H9 (cell line): Measurements from ENCODE around the gene COPS4. TPM values are rescaled to one million over a fixed set of nuclear protein-coding genes. Genes with fewer than 3 reads are reported as not detected.

ENCODE experiments used
- DNase-seq: peaks from one replicate; pipeline ENCODE4 v3.0.0-alpha.2; 2017
- H2AFZ ChIP-seq: one replicate; pipeline ENCODE4 v1.6.1; 2013; ENCODE audit warnings: mild to moderate bottlenecking, low read length, control low read depth, moderate library complexity
- H2AK5ac ChIP-seq: 2 replicates; pipeline ENCODE4 v1.6.1; 2013; ENCODE audit warnings: low read length, control low read depth, mixed read lengths; ENCODE audit not compliant: insufficient read length
- H2BK120ac ChIP-seq: one replicate; pipeline ENCODE4 v1.6.1; 2013; ENCODE audit warnings: low read depth, mild to moderate bottlenecking, low read length, control low read depth, inconsistent platforms; ENCODE audit not compliant: poor library complexity, severe bottlenecking
- H2BK12ac ChIP-seq: 2 replicates; pipeline ENCODE4 v1.6.1; 2013; ENCODE audit warnings: low read length, control low read depth, mixed read lengths, low read depth; ENCODE audit not compliant: insufficient read length
- H2BK15ac ChIP-seq: 2 replicates; pipeline ENCODE4 v1.6.1; 2013; ENCODE audit warnings: low read depth, low read length, control low read depth
- H2BK20ac ChIP-seq: one replicate; pipeline ENCODE4 v1.6.1; 2013; ENCODE audit warnings: low read depth, mild to moderate bottlenecking, low read length, control low read depth, inconsistent platforms; ENCODE audit not compliant: poor library complexity, severe bottlenecking
- H2BK5ac ChIP-seq: 2 replicates; pipeline ENCODE4 v1.6.1; 2013; ENCODE audit warnings: low read length, control low read depth, mixed read lengths; ENCODE audit not compliant: insufficient read length
- H3K14ac ChIP-seq: 2 replicates; pipeline ENCODE4 v1.6.1; 2013; ENCODE audit warnings: low read length, control low read depth; ENCODE audit not compliant: insufficient read depth
- H3K18ac ChIP-seq: 2 replicates; pipeline ENCODE4 v1.6.1; 2013; ENCODE audit warnings: low read depth, mild to moderate bottlenecking, mixed read lengths, low read length, control low read depth; ENCODE audit not compliant: insufficient read length
- H3K23ac ChIP-seq: 2 replicates; pipeline ENCODE4 v1.6.1; 2013; ENCODE audit warnings: low read length, control low read depth, mixed read lengths, low read depth; ENCODE audit not compliant: insufficient read length
- H3K23me2 ChIP-seq: 2 replicates; pipeline ENCODE4 v1.6.1; 2013; ENCODE audit warnings: low read depth, mild to moderate bottlenecking, mixed read lengths, low read length, control low read depth; ENCODE audit not compliant: insufficient read length, poor library complexity, severe bottlenecking
- H3K27ac ChIP-seq: 2 replicates; pipeline ENCODE4 v1.5.1; 2013; ENCODE audit warnings: low read length, control low read depth, mixed read lengths, low read depth; ENCODE audit not compliant: insufficient read length
- H3K27me3 ChIP-seq: 2 replicates; pipeline ENCODE4 v1.6.1; 2013; ENCODE audit warnings: low read length, control low read depth, inconsistent platforms; ENCODE audit not compliant: insufficient read depth
- H3K4ac ChIP-seq: 2 replicates; pipeline ENCODE4 v1.6.1; 2013; ENCODE audit warnings: low read depth, mild to moderate bottlenecking, control low read depth, inconsistent platforms, low read length, moderate library complexity
- H3K4me1 ChIP-seq: 2 replicates; pipeline ENCODE4 v1.6.1; 2013; ENCODE audit warnings: low read length, control low read depth, inconsistent platforms; ENCODE audit not compliant: insufficient read depth
- H3K4me2 ChIP-seq: 2 replicates; pipeline ENCODE4 v1.6.1; 2013; ENCODE audit warnings: low read length, control low read depth, mixed read lengths; ENCODE audit not compliant: insufficient read length, insufficient read depth
- H3K56ac ChIP-seq: 2 replicates; pipeline ENCODE4 v1.6.1; 2013; ENCODE audit warnings: low read depth, mild to moderate bottlenecking, mixed read lengths, low read length, control low read depth; ENCODE audit not compliant: insufficient read length
- H3K79me1 ChIP-seq: 2 replicates; pipeline ENCODE4 v1.6.1; 2013; ENCODE audit warnings: low read depth, mild to moderate bottlenecking, moderate library complexity, low read length, control low read depth, inconsistent platforms; ENCODE audit not compliant: insufficient read depth, poor library complexity, severe bottlenecking
- H3K79me2 ChIP-seq: 2 replicates; pipeline ENCODE4 v1.6.1; 2013; ENCODE audit warnings: low read length, control low read depth, inconsistent platforms; ENCODE audit not compliant: insufficient read depth
- H3K9ac ChIP-seq: 2 replicates; pipeline ENCODE4 v1.6.1; 2013; ENCODE audit warnings: low read length, control low read depth, mixed read lengths; ENCODE audit not compliant: insufficient read length; ENCODE audit errors: extremely low read depth
- H3K9me3 ChIP-seq: one replicate; pipeline ENCODE4 v1.6.1; 2013; ENCODE audit warnings: low read depth, low read length, inconsistent platforms; ENCODE audit not compliant: control insufficient read depth
- H3T11ph ChIP-seq: one replicate; pipeline ENCODE4 v1.6.1; 2013; ENCODE audit warnings: mild to moderate bottlenecking, low read length, control low read depth, inconsistent platforms
- H4K20me1 ChIP-seq: one replicate; pipeline ENCODE4 v1.6.1; 2013; ENCODE audit not compliant: control insufficient read depth, insufficient read length, insufficient read depth
- H4K5ac ChIP-seq: 2 replicates; pipeline ENCODE4 v1.6.1; 2013; ENCODE audit warnings: low read depth, mild to moderate bottlenecking, mixed read lengths, low read length, control low read depth; ENCODE audit not compliant: insufficient read length
- H4K8ac ChIP-seq: replicated peaks from 2 replicates; pipeline ENCODE4 v1.6.1; 2013; ENCODE audit warnings: low read length, control low read depth, mixed read lengths, low read depth; ENCODE audit not compliant: insufficient read length
- H4K91ac ChIP-seq: 2 replicates; pipeline ENCODE4 v1.6.1; 2013; ENCODE audit warnings: low read depth, mild to moderate bottlenecking, moderate library complexity, mixed read lengths, low read length, control low read depth; ENCODE audit not compliant: insufficient read length
- H3K27ac Mint-ChIP-seq, 3 experiments: 2 replicates in 2 of 3; 3 replicates in 1 of 3; pipeline ENCODE4 v1.8.0; 2020 to 2021; ENCODE audit warnings: mixed read lengths in 3 of 3, mild to moderate bottlenecking in 1 of 3, moderate library complexity in 1 of 3
- H3K27me3 Mint-ChIP-seq: 2 replicates; pipeline ENCODE4 v1.8.0; 2021; ENCODE audit warnings: low read depth, mild to moderate bottlenecking, moderate library complexity, mixed read lengths
- H3K36me3 Mint-ChIP-seq, 3 experiments: 2 replicates in 2 of 3; 3 replicates in 1 of 3; pipeline ENCODE4 v1.8.0; 2020 to 2021; ENCODE audit warnings: low read depth in 3 of 3, mixed read lengths in 3 of 3; ENCODE audit not compliant: insufficient read depth in 1 of 3
- H3K4me1 Mint-ChIP-seq, 2 experiments: 2 replicates each; pipeline ENCODE4 v1.8.0; 2020; ENCODE audit warnings: mixed read lengths in 2 of 2
- H3K4me3 Mint-ChIP-seq, 2 experiments: 2 replicates in 1 of 2; 3 replicates in 1 of 2; pipeline ENCODE4 v1.8.0; 2020 to 2021; ENCODE audit warnings: mild to moderate bottlenecking in 2 of 2, mixed read lengths in 2 of 2, moderate library complexity in 1 of 2
- H3K9me3 Mint-ChIP-seq, 2 experiments: 2 replicates in 1 of 2; 3 replicates in 1 of 2; pipeline ENCODE4 v1.8.0; 2020; ENCODE audit warnings: mild to moderate bottlenecking in 2 of 2, mixed read lengths in 2 of 2, moderate library complexity in 1 of 2
- WGBS: extraction: QIAGEN DNeasy Blood & Tissue Kit; methylation state at CpG from one replicate; pipeline ENCODE4 v1.1.7; 2013; ENCODE audit warnings: missing lambda C conversion rate, low lambda C conversion rate, mixed read lengths; ENCODE audit not compliant: insufficient read length; ENCODE audit errors: extremely low coverage; 5-methylcytosine and 5-hydroxymethylcytosine counted together
- total RNA-seq: library from RNA; stranded (reverse); gene quantifications from 2 replicates; pipeline ENCODE4 v1.2.1, GENCODE V29; 2021
- TF ChIP-seq, protein P1 (sequence below): fragments of 200-600 bp; sonication (generic); conservative IDR thresholded peaks from 3 replicates; pipeline ENCODE4 v1.8.0; 2021; ENCODE audit warnings: antibody characterized with exemption, mild to moderate bottlenecking

Gene COPS4
- total RNA-seq, 1 experiment from 2014 or later: 39.9 TPM

DNA sequence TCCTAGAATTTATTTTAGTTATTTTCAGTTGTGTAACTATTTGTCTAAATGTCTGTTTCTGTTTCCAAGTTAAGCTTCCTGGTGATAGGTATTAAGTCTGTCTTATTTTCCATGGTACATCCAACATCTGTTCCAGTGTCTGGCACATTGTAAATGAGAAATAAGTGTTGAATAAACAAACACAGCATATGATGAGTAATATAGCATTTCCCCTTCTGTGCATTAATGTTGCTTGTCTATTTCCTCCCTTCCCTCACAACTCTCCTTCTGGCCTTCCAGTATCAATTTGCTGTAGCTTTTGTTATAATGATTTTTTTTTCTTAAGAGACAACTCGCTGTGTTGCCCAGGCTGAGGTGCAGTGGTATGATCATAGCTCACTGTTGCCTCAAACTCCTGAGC lies 36.1 kb downstream of the COPS4 start:
- H3K27ac ChIP-seq: no peak overlapping the region
- no CpG with 5 or more reads among the region's 1 CpG for WGBS
- H3T11ph ChIP-seq: no peak overlapping the region
- H2AFZ ChIP-seq: no peak overlapping the region
- H3K23ac ChIP-seq: no peak overlapping the region
- no peaks in the 10 kb centered on the region for H3K4me1 ChIP-seq
- no peak for DNase-seq
- H2BK12ac ChIP-seq: no peak overlapping the region
- peaks cover 7 to 33% (median 27%) of the 10 kb centered on the region in 3 experiments; a peak in 6 of 7 replicates for H3K36me3 Mint-ChIP-seq
- H3K9me3 ChIP-seq: no peaks in the 10 kb centered on the region
- H3K9me3 Mint-ChIP-seq: no peaks in the 10 kb centered on the region
- H4K20me1 ChIP-seq: no peaks in the 10 kb centered on the region
- no peak overlapping the region for H2BK5ac ChIP-seq
- H4K8ac ChIP-seq: no peak overlapping the region
- no peak overlapping the region for H3K27ac Mint-ChIP-seq
- H3K9ac ChIP-seq: no peak overlapping the region
- no peak overlapping the region for H2AK5ac ChIP-seq
- H3K18ac ChIP-seq: no peak overlapping the region
- no peak overlapping the region for H2BK15ac ChIP-seq
- H4K91ac ChIP-seq: no peak overlapping the region
- no peaks in the 10 kb centered on the region for H3K27me3 Mint-ChIP-seq
- no peaks in the 10 kb centered on the region for H3K79me2 ChIP-seq
- no peak overlapping the region for H3K4me3 Mint-ChIP-seq
- no peaks in the 10 kb centered on the region for H3K27me3 ChIP-seq
- no peak overlapping the region for H2BK120ac ChIP-seq
- H3K4me2 ChIP-seq: no peak overlapping the region
- no peak overlapping the region for H4K5ac ChIP-seq
- H3K14ac ChIP-seq: no peak overlapping the region
- no peak overlapping the region for H2BK20ac ChIP-seq
- TF ChIP-seq, protein P1, sequence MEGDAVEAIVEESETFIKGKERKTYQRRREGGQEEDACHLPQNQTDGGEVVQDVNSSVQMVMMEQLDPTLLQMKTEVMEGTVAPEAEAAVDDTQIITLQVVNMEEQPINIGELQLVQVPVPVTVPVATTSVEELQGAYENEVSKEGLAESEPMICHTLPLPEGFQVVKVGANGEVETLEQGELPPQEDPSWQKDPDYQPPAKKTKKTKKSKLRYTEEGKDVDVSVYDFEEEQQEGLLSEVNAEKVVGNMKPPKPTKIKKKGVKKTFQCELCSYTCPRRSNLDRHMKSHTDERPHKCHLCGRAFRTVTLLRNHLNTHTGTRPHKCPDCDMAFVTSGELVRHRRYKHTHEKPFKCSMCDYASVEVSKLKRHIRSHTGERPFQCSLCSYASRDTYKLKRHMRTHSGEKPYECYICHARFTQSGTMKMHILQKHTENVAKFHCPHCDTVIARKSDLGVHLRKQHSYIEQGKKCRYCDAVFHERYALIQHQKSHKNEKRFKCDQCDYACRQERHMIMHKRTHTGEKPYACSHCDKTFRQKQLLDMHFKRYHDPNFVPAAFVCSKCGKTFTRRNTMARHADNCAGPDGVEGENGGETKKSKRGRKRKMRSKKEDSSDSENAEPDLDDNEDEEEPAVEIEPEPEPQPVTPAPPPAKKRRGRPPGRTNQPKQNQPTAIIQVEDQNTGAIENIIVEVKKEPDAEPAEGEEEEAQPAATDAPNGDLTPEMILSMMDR: no peak
- no peak overlapping the region for H3K56ac ChIP-seq
- H3K4ac ChIP-seq: no peak overlapping the region
- no peaks in the 10 kb centered on the region for H3K4me1 Mint-ChIP-seq
- no peaks in the 10 kb centered on the region for H3K79me1 ChIP-seq
- no peaks in the 10 kb centered on the region for H3K23me2 ChIP-seq
